Forelimb muscle (tissue), 1 donor: Measurements from ENCODE around the gene HOXB8. TPM values are rescaled to one million over a fixed set of nuclear protein-coding genes. Genes with fewer than 3 reads are reported as not detected.

ENCODE experiments used
- DNase-seq: peaks from one replicate; pipeline ENCODE4 v3.0.0-alpha.2; 2013; ENCODE audit warnings: low read depth
- polyA plus RNA-seq: library from polyadenylated mRNA; unstranded; fragments of 120-200 nt; gene quantifications from one replicate; pipeline ENCODE4 v1.2.1, GENCODE V29; 2013; ENCODE audit not compliant: insufficient read length

Gene HOXB8
- polyA plus RNA-seq, 1 donor = 0.19 TPM

- no peak for DNase-seq
Observed at GRCh38 chr17:48637323-48638260, 22.5 kb upstream of the HOXB8 start.

GRCh38 chr17:48636177-48637018 is 21.3 kb upstream of the HOXB8 start:
- DNase-seq = no peak

GRCh38 chr17:48634493-48635208 is 19.6 kb upstream of the HOXB8 start:
- DNase-seq = no peak

- DNase-seq = no peak
Observed at GRCh38 chr17:48633266-48633677, 18.2 kb upstream of the HOXB8 start.

- DNase-seq = no peak
Observed at GRCh38 chr17:48632579-48633265, 17.6 kb upstream of the HOXB8 start.

- no peak for DNase-seq
Observed at GRCh38 chr17:48631693-48632578, 16.8 kb upstream of the HOXB8 start.

GRCh38 chr17:48630925-48631692 is 16.0 kb upstream of the HOXB8 start:
- DNase-seq = no peak

GRCh38 chr17:48630009-48630924 is 15.2 kb upstream of the HOXB8 start:
- DNase-seq = no peak

- DNase-seq = no peak
Observed at GRCh38 chr17:48629411-48629759, 14.3 kb upstream of the HOXB8 start.

- no peak for DNase-seq
Observed at GRCh38 chr17:48628649-48629410, 13.7 kb upstream of the HOXB8 start.

- no peak for DNase-seq
Observed at GRCh38 chr17:48627623-48628521, 12.8 kb upstream of the HOXB8 start.

- no peak for DNase-seq
Observed at GRCh38 chr17:48627118-48627597, 12.1 kb upstream of the HOXB8 start.

- DNase-seq = no peak
Observed at GRCh38 chr17:48626245-48627117, 11.4 kb upstream of the HOXB8 start, which contains the start of gene HOXB9. TSS of gene HOXB9 (minus strand) at chr17:48626358. CDS start at chr17:48626269, 89 bp downstream.

GRCh38 chr17:48625495-48626244 is 10.6 kb upstream of the HOXB8 start:
- no peak for DNase-seq
